Activated CD4-positive, alpha-beta T cell treated with anti-CD3 and anti-CD28 coated beads for 4 hours (primary cell): Measurements from ENCODE around the gene PARP1.
"Not testable (repeated sequence)": the region's sequence is repeated elsewhere in the genome, so short reads cannot be mapped to it uniquely, and the experiment has no call there.

Experiments
- DNase-seq, 2 donors: peaks; one replicate each; pipeline ENCODE4 v3.0.0-alpha.2; 2020

Gene PARP1

DNA sequence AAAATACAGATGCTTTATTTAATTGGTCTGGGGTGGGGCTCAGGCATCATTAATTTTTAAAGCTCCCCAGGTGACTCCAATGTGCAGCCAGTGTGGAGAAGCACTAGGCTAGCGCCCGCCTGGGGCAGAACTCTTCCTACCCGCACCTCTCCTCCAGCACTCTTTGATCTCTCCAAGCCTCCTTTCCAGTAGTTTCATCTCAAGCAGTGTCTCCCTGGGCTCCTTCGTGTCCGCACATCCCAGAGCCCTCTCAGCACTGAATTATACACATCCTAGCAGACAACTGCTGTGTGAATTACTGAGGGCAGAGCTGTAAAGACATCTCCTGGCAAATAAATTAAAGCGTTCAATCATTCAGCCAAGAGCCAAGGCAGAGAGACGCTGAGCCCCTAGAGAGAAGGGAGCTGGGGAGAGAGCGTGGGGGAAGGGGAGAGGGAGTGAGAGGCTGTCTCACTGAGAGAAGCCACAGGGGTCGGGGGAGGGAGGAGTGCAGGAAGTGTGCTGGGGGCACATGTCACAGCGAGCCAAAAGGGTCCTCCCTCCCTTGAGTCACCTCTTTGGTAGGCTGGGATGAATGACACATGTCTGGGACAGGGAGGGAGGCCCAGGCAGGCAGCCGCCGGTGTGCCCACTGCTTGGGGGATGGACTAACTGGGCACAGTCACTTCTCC is 21.0 kb upstream of the PARP1 start:
- DNase-seq = no peak

DNA sequence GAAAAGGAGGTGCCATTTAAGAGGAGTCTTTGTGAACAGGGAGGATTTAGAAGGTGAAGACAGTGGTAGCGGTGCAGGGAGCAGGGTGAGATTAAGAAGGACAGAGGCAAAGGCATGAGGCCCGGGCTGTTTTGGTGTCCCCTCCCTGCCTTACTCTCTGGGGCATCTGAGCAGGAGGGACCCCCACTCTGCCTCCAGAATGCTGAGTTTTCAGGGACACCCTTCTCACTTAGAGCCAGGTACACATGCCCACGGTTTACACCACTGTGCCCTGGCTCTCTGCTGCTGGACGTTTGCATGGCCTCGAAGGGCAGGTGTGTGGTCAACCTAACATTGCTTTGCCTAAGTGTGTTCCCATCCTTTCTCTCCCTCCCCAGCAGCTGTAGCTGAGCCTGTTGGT is 20.5 kb upstream of the PARP1 start:
- DNase-seq = no peak

GRCh38 chr1:226427131-226427530 is 19.2 kb upstream of the PARP1 start:
- DNase-seq = no peak

DNA sequence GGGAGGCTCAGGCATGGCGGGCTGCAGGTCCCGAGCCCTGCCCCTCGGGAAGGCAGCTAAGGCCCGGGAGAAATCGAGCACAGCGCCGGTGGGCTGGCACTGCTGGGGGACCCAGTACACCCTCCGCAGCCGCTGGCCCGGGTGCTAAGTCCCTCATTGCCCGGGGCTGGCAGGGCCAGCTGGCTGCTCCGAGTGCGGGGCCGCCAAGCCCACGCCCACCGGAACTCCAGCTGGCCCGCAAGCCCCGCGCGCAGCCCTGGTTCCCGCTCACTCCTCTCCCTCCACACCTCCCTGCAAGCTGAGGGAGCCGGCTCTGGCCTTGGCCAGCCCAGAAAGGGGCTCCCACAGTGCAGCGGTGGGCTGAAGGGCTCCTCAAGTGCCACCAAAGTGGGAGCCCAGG is 18.5 kb upstream of the PARP1 start:
- DNase-seq = not testable (repeated sequence)

GRCh38 chr1:226425431-226426031 is 17.6 kb upstream of the PARP1 start:
- no peak for DNase-seq

DNA sequence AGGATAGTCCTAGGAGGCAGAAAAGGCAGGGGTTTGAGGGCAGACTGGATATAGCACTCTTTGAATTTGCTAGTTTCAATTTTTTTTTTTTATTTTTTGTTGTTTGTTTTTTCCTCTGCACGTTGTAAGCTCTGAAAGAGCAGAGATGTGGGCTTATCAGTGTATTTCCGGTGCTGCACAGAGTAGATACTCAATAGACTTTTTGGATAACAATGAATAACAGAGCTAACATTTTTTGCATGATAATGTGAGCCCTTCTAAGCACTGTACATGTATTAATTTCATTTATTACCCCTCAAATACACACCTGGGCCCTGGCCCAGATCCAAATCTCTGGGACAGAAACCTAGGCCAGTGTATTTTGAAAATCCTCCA is 17.1 kb upstream of the PARP1 start:
- no peak for DNase-seq

GRCh38 chr1:226424221-226425003 is 16.5 kb upstream of the PARP1 start:
- DNase-seq = no peak

GRCh38 chr1:226422478-226422877 is 14.6 kb upstream of the PARP1 start:
- no peak for DNase-seq

DNA sequence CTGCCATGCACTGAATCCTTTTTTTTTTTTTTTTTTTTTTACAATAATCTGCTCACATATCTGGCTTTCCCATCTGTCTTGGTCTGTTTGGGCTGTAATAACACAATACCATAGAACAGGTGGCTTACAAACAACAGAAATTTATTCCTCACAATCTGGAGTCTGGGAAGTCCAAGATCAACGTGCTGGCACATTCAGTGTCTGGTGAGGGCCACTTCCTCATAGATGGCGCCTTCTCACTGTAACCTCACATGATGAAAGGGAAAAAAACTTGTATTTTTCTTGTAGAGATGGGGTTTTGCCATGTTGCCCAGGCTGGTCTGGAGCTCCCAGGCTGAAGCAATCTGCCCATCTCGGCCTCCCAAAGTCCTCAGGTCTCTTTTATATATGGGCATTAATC is 13.0 kb upstream of the PARP1 start:
- DNase-seq = no peak

- no peak for DNase-seq
Observed at GRCh38 chr1:226420328-226420727, 12.4 kb upstream of the PARP1 start.

- DNase-seq = no peak
Observed at GRCh38 chr1:226419284-226420029, 11.6 kb upstream of the PARP1 start.

- no peak for DNase-seq
Observed at GRCh38 chr1:226417830-226418546, 10.1 kb upstream of the PARP1 start.

GRCh38 chr1:226417350-226417749 is 9.5 kb upstream of the PARP1 start:
- DNase-seq = no peak

DNA sequence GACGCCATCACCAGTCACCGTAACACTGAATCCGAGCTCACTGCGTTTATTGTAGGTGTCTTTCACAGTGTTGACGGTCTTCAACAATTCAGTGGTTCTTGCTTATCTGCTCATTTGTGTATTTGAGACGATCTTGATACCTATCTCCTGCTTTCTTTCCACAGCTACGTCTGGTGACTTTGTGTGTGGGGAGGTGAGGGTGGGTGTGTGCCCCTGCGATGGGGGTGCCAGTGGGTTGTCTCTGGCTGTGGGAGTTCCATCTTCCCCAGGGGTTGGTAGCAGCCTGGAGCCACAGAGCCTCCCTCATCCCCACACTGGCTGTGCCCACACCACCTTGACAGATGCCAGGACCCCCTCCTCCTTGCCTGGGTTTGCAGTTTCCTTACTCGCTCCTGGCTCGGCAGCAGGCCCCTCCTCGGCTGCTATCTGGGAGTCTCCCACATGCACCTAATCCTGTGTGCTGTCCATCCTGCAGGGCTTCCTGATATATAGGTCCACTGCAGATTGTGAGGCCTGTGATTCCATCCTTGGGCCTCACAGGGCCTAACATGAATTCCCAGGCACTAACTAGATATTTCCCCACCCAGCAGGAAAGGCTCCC is 6.3 kb upstream of the PARP1 start:
- no peak for DNase-seq

DNA sequence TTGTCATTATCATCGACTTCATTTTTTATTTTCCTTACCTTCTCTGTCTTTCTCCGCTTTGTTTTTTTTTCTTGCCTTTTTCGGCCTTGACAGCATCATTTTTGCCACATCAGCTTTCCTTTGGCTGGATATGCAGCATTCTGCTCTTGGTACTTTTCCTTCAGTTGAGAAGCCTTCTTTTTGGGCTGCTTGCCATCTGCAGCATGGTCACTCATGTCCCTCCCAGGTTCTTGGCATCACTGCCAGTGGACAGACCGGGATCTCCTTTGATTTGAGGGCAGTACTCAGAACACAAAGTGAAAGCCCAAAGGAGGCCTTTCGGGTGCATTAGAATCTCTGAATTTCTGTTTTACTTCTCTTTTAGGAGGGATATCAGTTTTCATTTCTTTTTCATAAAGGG is 3.7 kb upstream of the PARP1 start:
- DNase-seq = no peak

- DNase-seq = no peak
Observed at GRCh38 chr1:226410958-226411357, 3.1 kb upstream of the PARP1 start.

DNA sequence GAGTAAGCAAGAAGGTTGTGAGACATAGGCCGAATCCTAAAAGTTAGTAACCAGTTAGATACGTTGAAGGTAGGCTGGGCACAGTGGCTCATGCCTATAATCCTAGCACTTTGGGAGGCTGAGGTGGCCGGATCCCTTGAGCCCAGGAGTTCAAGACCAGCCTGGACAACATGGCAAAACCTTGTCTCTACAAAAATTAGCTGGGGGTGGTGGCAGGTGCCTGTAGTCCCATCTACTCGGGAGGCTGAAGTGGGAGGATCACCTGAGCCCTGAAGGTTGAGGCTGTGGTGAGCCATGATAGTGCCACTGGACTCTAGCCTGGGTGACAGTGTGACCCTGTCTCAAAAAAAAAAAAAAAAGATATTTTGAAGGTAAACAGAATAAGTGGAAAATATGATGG is 1.5 kb upstream of the PARP1 start:
- DNase-seq = no peak

- DNase-seq = no peak
Observed at GRCh38 chr1:226408285-226409184, 642 bp upstream of the PARP1 start.

GRCh38 chr1:226407199-226407496 is 745 bp downstream of the PARP1 start:
- no peak for DNase-seq

- DNase-seq = no peak
Observed at GRCh38 chr1:226406401-226406881, 1.5 kb downstream of the PARP1 start.

GRCh38 chr1:226405411-226405988 is 2.4 kb downstream of the PARP1 start:
- DNase-seq = no peak
